Measurements from ENCODE around the gene HNF4A.

The HNF4A gene

GRCh38 chr20:44436393-44436792 is 80.9 kb downstream of the HNF4A start:
- no peak overlapping the region for H3K4me3 Mint-ChIP-seq
- H3K9me3 Mint-ChIP-seq = no peaks in the 10 kb centered on the region
- DNase-seq (ENCODE audit: low spot score) = no peak
- no peak overlapping the region for H3K27ac Mint-ChIP-seq
- H3K27me3 Mint-ChIP-seq (ENCODE audit: low read depth) = peaks cover 3% of the 10 kb centered on the region
- H3K4me1 Mint-ChIP-seq (ENCODE audit: low read depth) = no peaks in the 10 kb centered on the region
- no peaks in the 10 kb centered on the region for H3K36me3 Mint-ChIP-seq (ENCODE audit: low read depth)

GRCh38 chr20:44437497-44437896 is 82.0 kb downstream of the HNF4A start:
- Mint-ChIP-seq H3K36me3 (ENCODE audit: low read depth) (no peaks in the 10 kb centered on the region), H3K27me3 (ENCODE audit: low read depth) (peaks cover 3% of the 10 kb centered on the region), H3K4me1 (ENCODE audit: low read depth) (no peaks in the 10 kb centered on the region), H3K4me3 (no peak overlapping the region), H3K27ac (no peak overlapping the region), H3K9me3 (no peaks in the 10 kb centered on the region)
- no peak for DNase-seq (ENCODE audit: low spot score)

- Mint-ChIP-seq H3K4me1 (ENCODE audit: low read depth) (no peaks in the 10 kb centered on the region), H3K27ac (no peak overlapping the region), H3K27me3 (ENCODE audit: low read depth) (peaks cover 3% of the 10 kb centered on the region), H3K9me3 (no peaks in the 10 kb centered on the region), H3K36me3 (ENCODE audit: low read depth) (no peaks in the 10 kb centered on the region), H3K4me3 (no peak overlapping the region)
- no peak for DNase-seq (ENCODE audit: low spot score)
Observed at GRCh38 chr20:44438782-44439181, 83.3 kb downstream of the HNF4A start.

- H3K27me3 Mint-ChIP-seq (ENCODE audit: low read depth) = peaks cover 3% of the 10 kb centered on the region
- no peak overlapping the region for H3K27ac Mint-ChIP-seq
- no peaks in the 10 kb centered on the region for H3K36me3 Mint-ChIP-seq (ENCODE audit: low read depth)
- no peak overlapping the region for H3K4me3 Mint-ChIP-seq
- DNase-seq (ENCODE audit: low spot score) = no peak
- H3K9me3 Mint-ChIP-seq = no peaks in the 10 kb centered on the region
- no peaks in the 10 kb centered on the region for H3K4me1 Mint-ChIP-seq (ENCODE audit: low read depth)
Observed at GRCh38 chr20:44439318-44439717, 83.8 kb downstream of the HNF4A start.

GRCh38 chr20:44442298-44443070 is 87.0 kb downstream of the HNF4A start:
- Mint-ChIP-seq H3K27me3 (ENCODE audit: low read depth) (peaks cover 5% of the 10 kb centered on the region), H3K4me3 (no peak overlapping the region), H3K36me3 (ENCODE audit: low read depth) (no peaks in the 10 kb centered on the region), H3K4me1 (ENCODE audit: low read depth) (no peaks in the 10 kb centered on the region), H3K27ac (no peak overlapping the region), H3K9me3 (no peaks in the 10 kb centered on the region)
- no peak for DNase-seq (ENCODE audit: low spot score)

- Mint-ChIP-seq H3K4me3 (no peak overlapping the region), H3K36me3 (ENCODE audit: low read depth) (no peaks in the 10 kb centered on the region), H3K27me3 (ENCODE audit: low read depth) (peaks cover 5% of the 10 kb centered on the region), H3K9me3 (no peaks in the 10 kb centered on the region), H3K27ac (no peak overlapping the region), H3K4me1 (ENCODE audit: low read depth) (no peaks in the 10 kb centered on the region)
- DNase-seq (ENCODE audit: low spot score) = no peak
Observed at GRCh38 chr20:44445742-44446710, 90.5 kb downstream of the HNF4A start.

GRCh38 chr20:44447827-44448419 is 92.4 kb downstream of the HNF4A start:
- no peak overlapping the region for H3K4me3 Mint-ChIP-seq
- no peak for DNase-seq (ENCODE audit: low spot score)
- no peaks in the 10 kb centered on the region for H3K9me3 Mint-ChIP-seq
- H3K27ac Mint-ChIP-seq = no peak overlapping the region
- H3K4me1 Mint-ChIP-seq (ENCODE audit: low read depth) = no peaks in the 10 kb centered on the region
- H3K27me3 Mint-ChIP-seq (ENCODE audit: low read depth) = peaks cover 5% of the 10 kb centered on the region
- H3K36me3 Mint-ChIP-seq (ENCODE audit: low read depth) = no peaks in the 10 kb centered on the region

GRCh38 chr20:44448753-44449546 is 93.5 kb downstream of the HNF4A start:
- Mint-ChIP-seq H3K27ac (no peak overlapping the region), H3K4me3 (no peak overlapping the region), H3K36me3 (ENCODE audit: low read depth) (no peaks in the 10 kb centered on the region), H3K4me1 (ENCODE audit: low read depth) (no peaks in the 10 kb centered on the region), H3K27me3 (ENCODE audit: low read depth) (peaks cover 5% of the 10 kb centered on the region), H3K9me3 (no peaks in the 10 kb centered on the region)
- DNase-seq (ENCODE audit: low spot score) = no peak

- H3K27ac Mint-ChIP-seq = no peak overlapping the region
- peaks cover 5% of the 10 kb centered on the region for H3K27me3 Mint-ChIP-seq (ENCODE audit: low read depth)
- no peak for DNase-seq (ENCODE audit: low spot score)
- H3K9me3 Mint-ChIP-seq = no peaks in the 10 kb centered on the region
- H3K4me1 Mint-ChIP-seq (ENCODE audit: low read depth) = no peaks in the 10 kb centered on the region
- no peak overlapping the region for H3K4me3 Mint-ChIP-seq
- no peaks in the 10 kb centered on the region for H3K36me3 Mint-ChIP-seq (ENCODE audit: low read depth)
Observed at GRCh38 chr20:44449864-44450263, 94.4 kb downstream of the HNF4A start.

- Mint-ChIP-seq H3K27me3 (ENCODE audit: low read depth) (peaks cover 5% of the 10 kb centered on the region), H3K27ac (no peak overlapping the region), H3K36me3 (ENCODE audit: low read depth) (no peaks in the 10 kb centered on the region), H3K4me1 (ENCODE audit: low read depth) (no peaks in the 10 kb centered on the region), H3K4me3 (no peak overlapping the region), H3K9me3 (no peaks in the 10 kb centered on the region)
- no peak for DNase-seq (ENCODE audit: low spot score)
Observed at GRCh38 chr20:44450281-44450889, 94.9 kb downstream of the HNF4A start.

GRCh38 chr20:44450903-44451450 is 95.5 kb downstream of the HNF4A start:
- no peaks in the 10 kb centered on the region for H3K9me3 Mint-ChIP-seq
- no peaks in the 10 kb centered on the region for H3K4me1 Mint-ChIP-seq (ENCODE audit: low read depth)
- peaks cover 3% of the 10 kb centered on the region for H3K27me3 Mint-ChIP-seq (ENCODE audit: low read depth)
- DNase-seq (ENCODE audit: low spot score) = no peak
- no peak overlapping the region for H3K4me3 Mint-ChIP-seq
- no peak overlapping the region for H3K27ac Mint-ChIP-seq
- H3K36me3 Mint-ChIP-seq (ENCODE audit: low read depth) = no peaks in the 10 kb centered on the region

- no peak overlapping the region for H3K27ac Mint-ChIP-seq
- H3K27me3 Mint-ChIP-seq (ENCODE audit: low read depth) = no peaks in the 10 kb centered on the region
- no peaks in the 10 kb centered on the region for H3K36me3 Mint-ChIP-seq (ENCODE audit: low read depth)
- no peak overlapping the region for H3K4me3 Mint-ChIP-seq
- DNase-seq (ENCODE audit: low spot score) = no peak
- no peaks in the 10 kb centered on the region for H3K4me1 Mint-ChIP-seq (ENCODE audit: low read depth)
- H3K9me3 Mint-ChIP-seq = no peaks in the 10 kb centered on the region
Observed at GRCh38 chr20:44454306-44454963, 98.9 kb downstream of the HNF4A start.
